GM21367 (cell line): ENCODE measurements around the gene LYPD6B.
A peak's percentile ranks its signal among the peaks of the same experiment; 100 is the strongest.

Experiments used
- ATAC-seq: cut with Tn5 transposase; IDR thresholded peaks from one replicate; pipeline ENCODE4 v1.9.1; 2021; ENCODE audit not compliant: unreplicated experiment

The LYPD6B gene

DNA sequence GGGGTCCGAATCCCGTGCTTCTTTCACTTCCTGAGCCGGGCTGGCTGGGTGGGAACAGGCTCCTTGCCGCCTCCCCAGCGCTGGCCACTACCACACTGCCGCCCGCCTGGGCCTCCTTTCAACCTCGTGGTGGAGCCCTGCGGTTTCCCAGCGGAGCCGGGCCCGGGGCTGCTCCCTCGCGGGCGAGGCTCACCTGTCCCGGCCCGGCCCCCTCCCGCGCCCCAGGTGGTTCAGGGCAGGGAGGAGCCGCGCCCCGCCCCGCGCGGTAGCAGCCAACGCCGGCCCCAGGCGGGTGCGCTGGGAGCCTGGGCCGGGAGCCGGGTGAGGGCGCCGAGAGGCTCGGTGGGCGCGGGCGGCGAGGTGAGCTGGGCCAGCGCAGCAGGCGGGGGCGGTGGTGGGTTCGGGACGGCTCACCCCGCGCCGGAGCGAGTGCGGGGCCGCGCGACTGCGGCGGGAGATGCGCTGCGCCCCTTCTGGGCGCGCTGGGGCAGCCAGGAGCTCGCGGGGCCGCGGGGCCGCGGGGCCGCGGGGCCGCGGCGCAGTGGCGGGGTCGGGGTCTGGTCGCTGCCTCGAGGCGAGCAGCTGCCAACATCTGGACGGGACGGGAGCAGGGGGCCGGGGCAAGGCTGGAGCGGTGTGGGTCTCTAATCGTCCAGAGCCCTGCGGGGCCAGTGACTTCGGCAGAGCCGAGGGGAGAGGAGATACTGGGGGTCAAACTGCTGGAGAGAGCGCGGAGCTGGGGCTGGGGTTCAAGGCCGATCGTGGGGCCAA, at the start of gene LYPD6B:
LYPD6B (plus strand) TSS at position 258 of the 771 bp plus-strand sequence. CDS start 92,250 bp downstream, outside the sequence.
- peak; percentile 72 for ATAC-seq

- ATAC-seq: peak; percentile 92
Observed at GRCh38 chr2:148989882-148990493, 48.5 kb upstream of the LYPD6B start.

GRCh38 chr2:148990968-148991367, 47.5 kb upstream of the LYPD6B start:
- no peak for ATAC-seq

DNA sequence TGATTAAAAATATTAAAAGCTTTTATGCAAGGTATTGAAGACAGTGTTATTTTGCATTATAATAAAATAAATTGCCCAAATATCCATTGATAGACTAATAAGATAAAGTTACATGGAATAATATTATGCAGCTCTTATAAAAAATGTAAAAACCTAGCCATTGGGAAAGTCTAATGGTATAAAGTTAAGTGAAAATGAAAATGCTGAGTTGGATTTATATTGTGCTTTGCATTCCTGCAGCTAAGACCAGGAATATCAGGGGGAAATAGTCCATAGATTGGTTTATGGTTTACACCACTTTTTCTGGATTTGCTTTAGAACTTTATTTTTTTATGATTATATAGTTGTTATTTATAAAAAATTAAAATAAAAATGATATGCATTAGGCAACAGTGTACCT, 46.1 kb upstream of the LYPD6B start:
- ATAC-seq: no peak

- ATAC-seq: no peak
Observed at GRCh38 chr2:148993351-148993750, 45.1 kb upstream of the LYPD6B start.

DNA sequence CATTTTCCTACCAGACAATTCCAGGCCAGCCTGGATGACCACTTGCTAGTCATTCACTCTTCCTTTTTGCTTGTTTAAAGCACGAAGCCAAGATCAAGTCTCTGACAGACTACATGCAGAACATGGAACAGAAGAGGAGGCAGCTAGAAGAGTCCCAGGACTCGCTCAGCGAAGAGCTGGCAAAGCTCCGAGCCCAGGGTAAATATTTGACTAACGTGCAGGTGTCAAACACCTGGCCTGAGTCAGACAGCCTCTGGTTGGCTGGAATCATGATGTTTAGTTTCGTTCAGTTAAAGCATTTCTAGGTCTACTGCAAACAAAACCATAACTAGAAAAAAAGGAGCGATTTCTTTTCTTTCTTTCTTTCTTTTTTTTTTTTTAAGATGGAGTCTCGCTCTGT, 44.2 kb upstream of the LYPD6B start:
- ATAC-seq: no peak

DNA sequence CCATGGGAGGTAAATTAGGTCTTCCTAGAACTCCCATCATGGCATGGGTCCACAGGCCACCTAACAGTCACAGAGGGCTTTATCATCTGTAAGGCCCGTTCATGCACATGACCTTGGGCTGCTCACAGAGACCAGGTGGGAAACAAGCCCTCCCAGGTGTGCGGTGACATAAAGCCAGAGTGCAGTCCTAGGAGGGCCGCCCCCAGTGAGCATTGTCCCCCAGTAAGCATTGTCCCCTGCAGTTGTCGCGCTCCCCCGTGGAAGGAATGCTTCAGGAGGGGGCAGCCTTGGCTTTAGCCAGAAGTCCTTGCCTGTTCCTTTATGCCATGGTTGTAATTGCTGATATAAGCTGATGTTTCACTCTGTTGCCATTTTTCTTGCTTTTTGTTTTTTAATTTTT, 41.7 kb upstream of the LYPD6B start:
- no peak for ATAC-seq

- ATAC-seq: no peak
Observed at GRCh38 chr2:148998165-148998830, 40.2 kb upstream of the LYPD6B start.

DNA sequence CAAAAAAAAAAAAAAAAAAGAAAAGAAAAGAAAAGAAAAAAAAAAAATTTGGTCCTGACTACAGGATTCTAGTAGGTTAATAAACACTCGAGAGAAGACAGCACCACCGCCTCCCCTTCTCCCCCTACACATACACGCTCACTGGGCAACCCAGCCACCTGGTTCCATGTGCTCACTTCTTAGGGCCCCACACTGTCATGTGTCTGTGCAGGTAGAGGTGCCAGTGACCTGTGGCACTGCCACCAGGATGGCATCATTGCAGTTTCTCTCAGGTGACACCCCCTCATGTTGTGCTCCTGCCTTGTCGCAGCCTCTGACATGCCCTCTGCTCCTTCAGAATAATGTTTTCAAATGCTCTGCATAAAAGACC, 39.7 kb upstream of the LYPD6B start:
- no peak for ATAC-seq

- no peak for ATAC-seq
Observed at GRCh38 chr2:148999451-148999921, 39.0 kb upstream of the LYPD6B start.

DNA sequence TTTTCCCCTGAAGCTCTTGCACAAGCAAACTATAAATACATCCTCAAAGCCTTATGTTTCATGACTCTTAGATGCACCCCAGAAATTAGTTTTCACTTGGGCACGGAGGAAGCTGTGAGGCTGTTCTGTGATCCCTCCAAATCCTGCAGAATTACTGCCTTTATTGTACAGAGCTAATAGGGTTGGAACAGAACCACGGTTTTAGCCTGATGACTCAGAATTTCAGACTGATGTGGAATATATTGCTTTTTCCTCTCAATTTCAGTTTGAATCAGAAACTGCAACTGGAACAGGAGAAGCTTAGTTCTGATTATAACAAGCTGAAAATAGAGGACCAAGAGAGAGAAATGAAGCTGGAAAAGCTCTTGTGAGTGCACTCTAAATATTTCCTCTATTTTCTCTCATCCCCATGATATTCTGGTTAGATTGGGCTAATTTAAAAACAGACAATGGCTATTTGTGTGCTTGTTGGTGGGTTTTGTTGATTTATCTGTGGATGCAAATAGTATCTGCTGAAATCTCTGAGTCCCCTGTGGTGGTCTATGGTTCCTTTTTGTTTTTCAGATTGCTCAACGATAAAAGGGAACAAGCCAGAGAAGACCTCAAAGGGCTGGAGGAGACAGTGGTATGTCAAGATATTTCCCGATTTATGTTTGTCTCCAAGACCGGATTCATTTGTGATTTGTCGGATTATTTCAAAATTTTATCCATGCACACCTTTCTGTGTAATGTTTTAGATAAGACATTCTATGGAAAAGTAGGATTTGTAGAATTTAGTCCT, 38.2 kb upstream of the LYPD6B start:
- no peak for ATAC-seq

DNA sequence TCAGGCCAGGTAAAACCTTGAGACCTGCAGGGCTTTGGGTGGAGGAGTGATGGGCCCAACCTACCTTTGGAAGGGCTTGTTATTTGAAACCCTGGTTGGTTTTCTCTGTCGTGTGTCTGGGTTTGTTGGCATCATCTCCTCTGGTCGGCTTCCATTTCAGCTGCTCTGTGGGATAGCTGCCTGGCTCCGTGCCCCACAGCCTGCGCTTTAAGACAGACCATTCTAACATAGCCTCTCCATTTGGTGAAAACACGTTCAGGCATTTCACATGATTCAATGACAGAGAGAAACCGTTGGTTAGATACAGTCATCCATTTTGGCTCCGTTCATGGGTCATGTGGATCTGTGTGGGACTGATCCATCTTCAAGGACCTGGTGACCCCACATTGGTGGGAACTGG, 37.0 kb upstream of the LYPD6B start:
- ATAC-seq: no peak

DNA sequence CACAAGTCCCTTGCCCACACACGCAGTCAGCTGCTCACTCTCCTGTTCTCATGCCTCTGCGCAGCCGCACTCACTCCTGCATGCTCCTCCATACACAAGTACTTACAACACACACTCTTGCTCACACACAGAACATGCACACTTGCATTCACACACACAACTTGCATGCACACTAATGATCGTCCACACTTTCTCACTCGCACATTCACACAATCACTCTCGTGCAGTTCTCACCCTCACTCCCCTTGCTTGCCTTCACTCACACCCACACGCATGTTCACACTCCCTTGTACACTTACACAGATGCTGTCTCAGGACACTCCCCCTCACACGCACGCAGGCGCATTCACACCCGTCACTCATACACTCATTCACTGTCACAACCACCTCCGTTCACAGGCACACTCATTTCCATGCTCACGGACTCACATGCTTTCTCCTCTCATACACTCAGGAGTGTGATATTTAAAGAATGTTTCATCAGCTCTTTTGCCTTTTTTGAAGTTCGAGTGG, 36.1 kb upstream of the LYPD6B start:
- no peak for ATAC-seq

GRCh38 chr2:149002891-149003740, 35.4 kb upstream of the LYPD6B start:
- ATAC-seq: no peak

DNA sequence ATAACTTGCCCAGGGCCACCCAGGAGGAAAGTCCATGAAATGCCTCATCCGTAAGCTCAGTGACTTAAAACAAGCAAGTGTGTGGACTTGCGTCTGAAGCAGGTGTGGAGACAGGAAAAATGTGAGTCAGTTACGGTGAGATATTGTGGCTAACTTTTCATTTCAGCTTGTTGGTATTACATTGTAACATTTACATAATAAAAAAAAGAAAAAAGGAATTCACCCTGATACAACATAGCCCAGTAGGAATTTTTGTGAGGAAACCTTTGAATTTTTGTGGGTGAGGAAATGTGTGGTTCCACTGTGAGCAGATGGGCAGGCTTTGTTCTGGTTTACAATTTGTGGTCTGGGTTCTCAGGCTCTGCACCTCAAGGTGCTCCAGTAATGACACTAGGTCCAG, 33.7 kb upstream of the LYPD6B start:
- ATAC-seq: no peak

DNA sequence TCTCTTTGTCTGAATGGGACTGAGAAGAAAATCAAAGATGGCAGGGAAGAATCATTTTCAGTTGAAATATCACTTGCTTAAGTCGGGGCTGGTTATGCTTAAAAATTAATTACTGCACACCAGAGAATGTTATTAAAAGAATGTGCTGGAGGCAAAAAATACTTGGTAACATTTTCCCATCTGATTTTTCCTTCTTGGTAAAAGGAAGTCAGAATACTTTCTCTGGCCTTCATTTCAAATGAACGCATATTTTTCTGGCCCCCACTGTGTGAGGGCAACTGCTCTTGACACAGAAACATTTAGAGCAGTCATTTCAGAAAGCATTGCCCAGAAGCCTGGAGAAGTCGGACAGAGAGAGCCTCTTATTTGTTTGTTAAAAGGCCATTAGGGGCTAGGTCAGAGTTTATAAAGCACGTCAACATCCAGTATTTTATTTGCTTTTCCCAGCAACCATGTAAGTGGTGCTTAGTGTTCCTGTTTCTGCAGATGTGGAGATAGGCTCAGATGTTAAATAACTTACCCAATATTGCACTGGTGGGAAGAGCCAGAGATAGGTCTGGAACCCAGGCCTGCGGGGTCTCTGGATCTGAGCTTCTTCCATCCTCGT, 32.9 kb upstream of the LYPD6B start:
- no peak for ATAC-seq

- no peak for ATAC-seq
Observed at GRCh38 chr2:149006883-149007543, 31.5 kb upstream of the LYPD6B start.

GRCh38 chr2:149008381-149008780, 30.1 kb upstream of the LYPD6B start:
- no peak for ATAC-seq
